A375 (cell line): ENCODE results near the gene CCDC138. TPM values are rescaled to one million over a fixed set of nuclear protein-coding genes. Genes with fewer than 3 reads are reported as not detected.

Experiments used
- small RNA-seq: library from RNA; depleted of rRNA; stranded (forward); fragments of <200 nt; gene quantifications from one replicate; pipeline ENCODE3, GENCODE V24; 2014
- total RNA-seq: library from RNA; depleted of rRNA; stranded (reverse); fragments of >200 nt; shearing (Covaris generic); gene quantifications from 2 replicates; pipeline ENCODE4 v1.2.3, GENCODE V29; 2014; rRNA removed

The CCDC138 gene, protein sequence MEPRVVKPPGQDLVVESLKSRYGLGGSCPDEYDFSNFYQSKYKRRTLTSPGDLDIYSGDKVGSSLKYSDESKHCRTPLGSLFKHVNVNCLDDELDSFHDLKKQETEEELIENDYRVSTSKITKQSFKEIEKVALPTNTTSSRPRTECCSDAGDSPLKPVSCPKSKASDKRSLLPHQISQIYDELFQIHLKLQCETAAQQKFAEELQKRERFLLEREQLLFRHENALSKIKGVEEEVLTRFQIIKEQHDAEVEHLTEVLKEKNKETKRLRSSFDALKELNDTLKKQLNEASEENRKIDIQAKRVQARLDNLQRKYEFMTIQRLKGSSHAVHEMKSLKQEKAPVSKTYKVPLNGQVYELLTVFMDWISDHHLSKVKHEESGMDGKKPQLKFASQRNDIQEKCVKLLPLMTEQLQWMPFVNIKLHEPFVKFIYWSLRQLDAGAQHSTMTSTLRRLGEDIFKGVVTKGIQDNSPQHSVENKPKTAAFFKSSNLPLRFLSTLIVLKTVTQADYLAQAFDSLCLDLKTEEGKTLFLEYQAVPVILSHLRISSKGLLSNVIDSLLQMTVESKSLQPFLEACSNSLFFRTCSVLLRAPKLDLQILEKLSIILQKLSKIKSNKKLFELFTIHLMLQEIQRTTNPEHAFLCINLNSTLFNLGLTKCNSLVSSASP
- 6.3 and 7.7 TPM in 2 replicates for total RNA-seq

DNA sequence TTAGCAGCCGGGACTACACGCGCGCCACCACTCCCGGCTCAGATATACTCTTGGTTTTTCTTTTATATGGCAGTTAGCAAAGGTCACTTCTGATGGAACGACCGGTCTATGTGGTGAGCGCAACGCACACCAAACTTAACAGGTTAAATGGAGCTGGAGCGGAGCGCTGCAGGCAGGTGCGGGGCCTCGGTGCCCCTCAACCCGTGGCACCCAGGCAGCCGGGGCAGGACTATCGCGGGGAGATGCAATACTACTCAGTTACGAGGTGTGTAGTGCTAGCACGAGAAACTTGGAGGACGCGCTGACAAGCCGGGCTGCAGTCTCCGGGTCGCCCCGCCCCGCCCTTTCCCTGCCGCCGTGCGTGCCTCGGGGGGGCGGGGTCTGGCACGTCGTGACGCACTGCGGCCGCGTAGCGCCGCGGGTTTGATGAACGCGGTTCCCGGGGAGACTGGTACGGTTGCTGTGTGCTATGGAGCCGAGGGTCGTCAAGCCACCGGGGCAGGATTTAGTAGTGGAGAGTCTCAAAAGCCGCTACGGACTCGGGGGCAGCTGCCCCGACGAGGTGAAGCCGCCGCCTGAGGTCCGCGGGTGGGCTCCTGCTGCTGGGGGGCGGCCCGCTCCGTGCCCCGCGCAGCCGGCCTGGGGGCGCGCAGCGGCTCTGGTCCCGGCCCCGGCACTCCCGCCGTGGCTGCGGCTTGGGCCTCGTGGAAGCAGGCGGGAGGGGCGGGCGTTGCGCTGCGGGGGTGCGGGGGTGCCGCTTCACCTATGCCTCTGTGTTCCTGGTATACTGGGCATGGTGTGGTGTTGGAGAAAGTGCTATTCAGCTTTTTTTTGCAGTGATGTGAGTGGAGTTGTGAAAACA lies at the start of gene CCDC138:
Gene CCDC138 (plus strand): TSS at position 418 of the 862 bp plus-strand sequence. CDS start 52 bp downstream, at position 470.

Small RNA genes within 50 kb of the gene (small RNA-seq; reads per million reads assigned to genes)
- gene AC073415.1, result not detected

Other genes with a start within 250 kb of the CCDC138 start
- gene RANBP2, start 67.3 kb upstream of the CCDC138 start, total RNA-seq, result 26.0 and 33.7 TPM in 2 replicates
- gene EDAR, start 202.4 kb downstream of the CCDC138 start, total RNA-seq, result not detected in 2 replicates